SH-SY5Y (cell line): ENCODE data around the gene KIAA1217.

ENCODE experiments used
- GATA2 ChIP-seq: IDR thresholded peaks from 2 replicates; pipeline ENCODE4 v1.6.1; 2011; ENCODE audit warnings: mild to moderate bottlenecking, low read depth, low read length
- GATA3 ChIP-seq: IDR thresholded peaks from 2 replicates; pipeline ENCODE4 v1.6.1; 2011; ENCODE audit warnings: low read depth, mild to moderate bottlenecking, low read length, moderate library complexity

- TF ChIP-seq GATA3 (no peak), GATA2 (no peak)
Measured at GRCh38 chr10:24229909-24230308, 21.0 kb downstream of the KIAA1217 start.
